Hepatocyte (in vitro differentiated cells): ENCODE results near the gene MIOX.

Experiments used
- EZH2 ChIP-seq: fragments of 200-600 bp; sonication (generic); IDR thresholded peaks from 2 replicates; pipeline ENCODE4 v1.6.1; 2016; ENCODE audit warnings: antibody characterized with exemption, mild to moderate bottlenecking, borderline replicate concordance
- TF ChIP-seq, protein P1 (sequence below): fragments of 200-600 bp; sonication (generic); IDR thresholded peaks from 2 replicates; pipeline ENCODE4 v1.5.1; 2016; ENCODE audit warnings: antibody characterized with exemption, mild to moderate bottlenecking; ENCODE audit not compliant: poor library complexity

- TF ChIP-seq, protein P1, sequence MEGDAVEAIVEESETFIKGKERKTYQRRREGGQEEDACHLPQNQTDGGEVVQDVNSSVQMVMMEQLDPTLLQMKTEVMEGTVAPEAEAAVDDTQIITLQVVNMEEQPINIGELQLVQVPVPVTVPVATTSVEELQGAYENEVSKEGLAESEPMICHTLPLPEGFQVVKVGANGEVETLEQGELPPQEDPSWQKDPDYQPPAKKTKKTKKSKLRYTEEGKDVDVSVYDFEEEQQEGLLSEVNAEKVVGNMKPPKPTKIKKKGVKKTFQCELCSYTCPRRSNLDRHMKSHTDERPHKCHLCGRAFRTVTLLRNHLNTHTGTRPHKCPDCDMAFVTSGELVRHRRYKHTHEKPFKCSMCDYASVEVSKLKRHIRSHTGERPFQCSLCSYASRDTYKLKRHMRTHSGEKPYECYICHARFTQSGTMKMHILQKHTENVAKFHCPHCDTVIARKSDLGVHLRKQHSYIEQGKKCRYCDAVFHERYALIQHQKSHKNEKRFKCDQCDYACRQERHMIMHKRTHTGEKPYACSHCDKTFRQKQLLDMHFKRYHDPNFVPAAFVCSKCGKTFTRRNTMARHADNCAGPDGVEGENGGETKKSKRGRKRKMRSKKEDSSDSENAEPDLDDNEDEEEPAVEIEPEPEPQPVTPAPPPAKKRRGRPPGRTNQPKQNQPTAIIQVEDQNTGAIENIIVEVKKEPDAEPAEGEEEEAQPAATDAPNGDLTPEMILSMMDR, result no peak
- TF ChIP-seq EZH2, result no peak
Observed at GRCh38 chr22:50444663-50445062, 42.0 kb upstream of the MIOX start.
